ENCODE data around the gene GPR84.

The GPR84 gene

GRCh38 chr12:54404061-54405004, 40.0 kb upstream of the GPR84 start:
- Histone ChIP-seq H3K4me1 (peaks cover 6% of the 10 kb centered on the region), H3K9ac (no peak overlapping the region), H3K27ac (no peak overlapping the region), H3K9me3 (no peaks in the 10 kb centered on the region), H3K36me3 (peaks cover 100% of the 10 kb centered on the region), H3K4me3 (no peak overlapping the region), H3K27me3 (no peaks in the 10 kb centered on the region), H3K4me2 (no peak overlapping the region), H4K20me1 (peaks cover 79% of the 10 kb centered on the region)
- no peak for TF ChIP-seq Cebpa-rat (IDR thresholded peaks at IDR 0.05)

- H3K36me3 ChIP-seq, result peaks cover 100% of the 10 kb centered on the region
- H3K9me3 ChIP-seq, result no peaks in the 10 kb centered on the region
- no peak overlapping the region for H3K9ac ChIP-seq
- H4K20me1 ChIP-seq, result peaks cover 55% of the 10 kb centered on the region
- no peak overlapping the region for H3K27ac ChIP-seq
- no peak for TF ChIP-seq Cebpa-rat (IDR thresholded peaks at IDR 0.05)
- H3K4me2 ChIP-seq, result no peak overlapping the region
- no peaks in the 10 kb centered on the region for H3K27me3 ChIP-seq
- no peak overlapping the region for H3K4me3 ChIP-seq
- peaks cover 8% of the 10 kb centered on the region for H3K4me1 ChIP-seq
These were observed 36.8 kb upstream of the GPR84 start for GRCh38 chr12:54401119-54401518.

- Histone ChIP-seq H3K27ac (no peak overlapping the region), H4K20me1 (peaks cover 58% of the 10 kb centered on the region), H3K4me2 (no peak overlapping the region), H3K27me3 (no peaks in the 10 kb centered on the region), H3K4me3 (no peak overlapping the region), H3K9me3 (no peaks in the 10 kb centered on the region), H3K4me1 (peaks cover 25% of the 10 kb centered on the region), H3K36me3 (peaks cover 98% of the 10 kb centered on the region), H3K9ac (no peak overlapping the region)
- no peak for TF ChIP-seq Cebpa-rat (IDR thresholded peaks at IDR 0.05)
These were observed 34.9 kb upstream of the GPR84 start for GRCh38 chr12:54398995-54399793.

- Histone ChIP-seq H3K4me3 (no peak overlapping the region), H4K20me1 (peaks cover 59% of the 10 kb centered on the region), H3K4me1 (peaks cover 34% of the 10 kb centered on the region), H3K36me3 (peaks cover 97% of the 10 kb centered on the region), H3K27me3 (no peaks in the 10 kb centered on the region), H3K27ac (no peak overlapping the region), H3K9ac (no peak overlapping the region), H3K9me3 (no peaks in the 10 kb centered on the region), H3K4me2 (no peak overlapping the region)
- no peak for TF ChIP-seq Cebpa-rat (IDR thresholded peaks at IDR 0.05)
These were observed 33.9 kb upstream of the GPR84 start for GRCh38 chr12:54398218-54398617.

- no peak overlapping the region for H3K9ac ChIP-seq
- no peaks in the 10 kb centered on the region for H3K9me3 ChIP-seq
- no peaks in the 10 kb centered on the region for H3K27me3 ChIP-seq
- no peak overlapping the region for H3K4me3 ChIP-seq
- H4K20me1 ChIP-seq, result peaks cover 56% of the 10 kb centered on the region
- peaks cover 92% of the 10 kb centered on the region for H3K36me3 ChIP-seq
- TF ChIP-seq Cebpa-rat (IDR thresholded peaks at IDR 0.05), result no peak
- no peak overlapping the region for H3K4me2 ChIP-seq
- H3K27ac ChIP-seq, result no peak overlapping the region
- peaks cover 45% of the 10 kb centered on the region for H3K4me1 ChIP-seq
These were observed 32.9 kb upstream of the GPR84 start for GRCh38 chr12:54397157-54397556.

- Histone ChIP-seq H3K4me2 (no peak overlapping the region), H4K20me1 (peaks cover 45% of the 10 kb centered on the region), H3K4me1 (peaks cover 52% of the 10 kb centered on the region), H3K36me3 (peaks cover 76% of the 10 kb centered on the region), H3K27me3 (no peaks in the 10 kb centered on the region), H3K27ac (no peak overlapping the region), H3K4me3 (no peak overlapping the region), H3K9ac (no peak overlapping the region), H3K9me3 (no peaks in the 10 kb centered on the region)
- no peak for TF ChIP-seq Cebpa-rat (IDR thresholded peaks at IDR 0.05)
These were observed 31.3 kb upstream of the GPR84 start for GRCh38 chr12:54395545-54395944.

- H3K4me1 ChIP-seq, result peaks cover 56% of the 10 kb centered on the region
- H3K9ac ChIP-seq, result peak overlapping the region; percentile 7; the same call in 1 of the 2 replicates
- H4K20me1 ChIP-seq, result peaks cover 40% of the 10 kb centered on the region
- H3K27me3 ChIP-seq, result no peaks in the 10 kb centered on the region
- no peak overlapping the region for H3K4me2 ChIP-seq
- H3K36me3 ChIP-seq, result peaks cover 70% of the 10 kb centered on the region
- H3K4me3 ChIP-seq, result no peak overlapping the region
- no peaks in the 10 kb centered on the region for H3K9me3 ChIP-seq
- TF ChIP-seq Cebpa-rat (IDR thresholded peaks at IDR 0.05), result no peak
- no peak overlapping the region for H3K27ac ChIP-seq
These were observed 30.7 kb upstream of the GPR84 start for GRCh38 chr12:54394986-54395385.

GRCh38 chr12:54394281-54394719, 30.0 kb upstream of the GPR84 start:
- no peak overlapping the region for H3K9ac ChIP-seq
- no peaks in the 10 kb centered on the region for H3K9me3 ChIP-seq
- peaks cover 33% of the 10 kb centered on the region; the same call in 1 of the 2 replicates for H4K20me1 ChIP-seq
- H3K27me3 ChIP-seq, result no peaks in the 10 kb centered on the region
- no peak overlapping the region for H3K4me3 ChIP-seq
- H3K27ac ChIP-seq, result no peak overlapping the region
- no peak for TF ChIP-seq Cebpa-rat (IDR thresholded peaks at IDR 0.05)
- peaks cover 63% of the 10 kb centered on the region for H3K4me1 ChIP-seq
- H3K4me2 ChIP-seq, result peak overlapping the region; percentile 86
- H3K36me3 ChIP-seq, result peaks cover 63% of the 10 kb centered on the region

- no peaks in the 10 kb centered on the region for H3K9me3 ChIP-seq
- H3K4me3 ChIP-seq, result no peak overlapping the region
- peak overlapping the region; percentile 57 for H3K27ac ChIP-seq
- peak overlapping the region; percentile 54 for H3K9ac ChIP-seq
- peaks cover 33% of the 10 kb centered on the region; the same call in 1 of the 2 replicates for H4K20me1 ChIP-seq
- H3K36me3 ChIP-seq, result peaks cover 58% of the 10 kb centered on the region
- H3K4me2 ChIP-seq, result peak overlapping the region; percentile 86
- H3K27me3 ChIP-seq, result no peaks in the 10 kb centered on the region
- no peak for TF ChIP-seq Cebpa-rat (IDR thresholded peaks at IDR 0.05)
- H3K4me1 ChIP-seq, result peaks cover 65% of the 10 kb centered on the region
These were observed 29.5 kb upstream of the GPR84 start for GRCh38 chr12:54393743-54394142.
